Measurements from ENCODE around the gene PLA2G15.

DNA sequence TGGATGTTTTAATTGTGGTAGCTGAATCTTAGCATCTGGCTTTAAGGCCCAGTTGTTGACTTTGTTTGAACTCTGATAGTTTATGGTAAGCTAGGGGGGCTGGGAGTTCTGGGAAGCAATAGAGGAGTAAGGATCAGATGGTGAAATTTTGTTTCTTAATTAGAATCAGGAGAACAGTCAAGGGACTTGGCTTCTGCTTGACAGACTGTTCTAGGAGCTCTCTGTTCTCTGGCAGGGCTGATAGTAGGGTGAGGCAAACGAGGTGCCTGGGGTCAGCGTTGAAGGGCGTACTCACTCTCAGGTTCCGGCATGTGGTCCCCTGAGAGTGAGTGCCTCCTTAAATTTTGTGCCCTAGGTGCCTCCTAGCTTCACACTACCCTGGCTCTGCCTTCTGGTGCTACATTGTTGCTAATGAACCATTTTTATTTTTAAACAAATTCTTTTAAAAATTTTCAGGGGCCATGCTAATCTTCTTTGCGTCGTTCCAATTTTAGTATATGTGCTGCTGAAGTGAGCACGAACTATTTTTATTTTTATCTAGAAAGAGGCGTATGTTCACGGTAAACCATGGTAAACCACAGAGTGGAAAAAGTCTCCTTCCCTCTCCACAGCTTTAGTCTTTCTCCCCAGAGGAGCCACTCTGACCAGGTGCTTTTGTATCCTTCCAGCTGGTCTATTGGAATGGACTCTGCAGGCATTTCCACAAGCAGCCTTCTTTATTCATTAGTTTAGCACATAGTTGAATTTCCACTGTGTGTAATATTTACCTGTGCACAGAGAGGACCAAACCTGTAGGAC lies 38.8 kb downstream of the PLA2G15 start:
- TF ChIP-seq FOXM1 (IDR thresholded peaks at IDR 0.05; ENCODE audit: low read depth) (no peak), EZH2phosphoT487 (IDR thresholded peaks at IDR 0.05; ENCODE audit: borderline replicate concordance, low read depth) (no peak), RCOR1 (IDR thresholded peaks at IDR 0.05; ENCODE audit: low read length) (no peak)
- TF ChIP-seq, protein P1, sequence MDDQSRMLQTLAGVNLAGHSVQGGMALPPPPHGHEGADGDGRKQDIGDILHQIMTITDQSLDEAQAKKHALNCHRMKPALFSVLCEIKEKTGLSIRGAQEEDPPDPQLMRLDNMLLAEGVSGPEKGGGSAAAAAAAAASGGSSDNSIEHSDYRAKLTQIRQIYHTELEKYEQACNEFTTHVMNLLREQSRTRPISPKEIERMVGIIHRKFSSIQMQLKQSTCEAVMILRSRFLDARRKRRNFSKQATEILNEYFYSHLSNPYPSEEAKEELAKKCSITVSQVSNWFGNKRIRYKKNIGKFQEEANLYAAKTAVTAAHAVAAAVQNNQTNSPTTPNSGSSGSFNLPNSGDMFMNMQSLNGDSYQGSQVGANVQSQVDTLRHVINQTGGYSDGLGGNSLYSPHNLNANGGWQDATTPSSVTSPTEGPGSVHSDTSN (IDR thresholded peaks at IDR 0.05) = no peak
- TF ChIP-seq, protein P2, sequence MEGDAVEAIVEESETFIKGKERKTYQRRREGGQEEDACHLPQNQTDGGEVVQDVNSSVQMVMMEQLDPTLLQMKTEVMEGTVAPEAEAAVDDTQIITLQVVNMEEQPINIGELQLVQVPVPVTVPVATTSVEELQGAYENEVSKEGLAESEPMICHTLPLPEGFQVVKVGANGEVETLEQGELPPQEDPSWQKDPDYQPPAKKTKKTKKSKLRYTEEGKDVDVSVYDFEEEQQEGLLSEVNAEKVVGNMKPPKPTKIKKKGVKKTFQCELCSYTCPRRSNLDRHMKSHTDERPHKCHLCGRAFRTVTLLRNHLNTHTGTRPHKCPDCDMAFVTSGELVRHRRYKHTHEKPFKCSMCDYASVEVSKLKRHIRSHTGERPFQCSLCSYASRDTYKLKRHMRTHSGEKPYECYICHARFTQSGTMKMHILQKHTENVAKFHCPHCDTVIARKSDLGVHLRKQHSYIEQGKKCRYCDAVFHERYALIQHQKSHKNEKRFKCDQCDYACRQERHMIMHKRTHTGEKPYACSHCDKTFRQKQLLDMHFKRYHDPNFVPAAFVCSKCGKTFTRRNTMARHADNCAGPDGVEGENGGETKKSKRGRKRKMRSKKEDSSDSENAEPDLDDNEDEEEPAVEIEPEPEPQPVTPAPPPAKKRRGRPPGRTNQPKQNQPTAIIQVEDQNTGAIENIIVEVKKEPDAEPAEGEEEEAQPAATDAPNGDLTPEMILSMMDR (IDR thresholded peaks at IDR 0.05) = no peak
